ENCODE results near the gene GDPD3. TPM values are rescaled to one million over a fixed set of nuclear protein-coding genes. Genes with fewer than 3 reads are reported as not detected.

GDPD3 gene
- total and polyA plus RNA-seq, 2 of the 13 experiments (the other 11 are each of a cell fraction or from before 2014, with no cell fraction given): 18.7 to 20.6 TPM

- TF ChIP-seq SMAD3 (CRISPR knock-in tag; IDR thresholded peaks at IDR 0.05) (no peak), YY1 (IDR thresholded peaks at IDR 0.05; ENCODE audit: insufficient read depth, insufficient replicate concordance, low read depth, low read length) (no peak), SIX4 (CRISPR knock-in tag; IDR thresholded peaks at IDR 0.05) (peak; percentile 64; the same call in 1 of the 2 replicates), RFXANK (CRISPR knock-in tag; IDR thresholded peaks at IDR 0.05) (no peak), SIN3A (IDR thresholded peaks at IDR 0.05; ENCODE audit: borderline replicate concordance, low read depth, low read length) (peak; percentile 93), POLR2AphosphoS5 (IDR thresholded peaks at IDR 0.05; ENCODE audit: low read depth, low read length) (peak; percentile 33; the same call in 1 of the 2 replicates), ZNF780A (CRISPR knock-in tag; IDR thresholded peaks at IDR 0.05) (no peak; the same call in 1 of the 2 replicates), BCLAF1 (IDR thresholded peaks at IDR 0.05) (no peak), ZNF276 (CRISPR knock-in tag; IDR thresholded peaks at IDR 0.05; ENCODE audit: low read depth) (no peak), ZNF460 (CRISPR knock-in tag; IDR thresholded peaks at IDR 0.05; ENCODE audit: borderline replicate concordance) (no peak), ZNF292 (CRISPR knock-in tag; IDR thresholded peaks at IDR 0.05; ENCODE audit: borderline replicate concordance, low read depth) (no peak), SCMH1 (CRISPR knock-in tag; IDR thresholded peaks at IDR 0.05; ENCODE audit: borderline replicate concordance) (no peak), STAT6 (CRISPR knock-in tag; IDR thresholded peaks at IDR 0.05; ENCODE audit: borderline replicate concordance) (no peak), HNRNPL (IDR thresholded peaks at IDR 0.05; ENCODE audit: low read depth, low read length) (no peak), ZNF136 (CRISPR knock-in tag; IDR thresholded peaks at IDR 0.05; ENCODE audit: low read depth) (no peak), DMAP1 (CRISPR knock-in tag; IDR thresholded peaks at IDR 0.05) (peak; percentile 83), RAD21 (CRISPR knock-in tag; IDR thresholded peaks at IDR 0.05) (peak; percentile 44; the same call in 1 of the 2 replicates), HOXA9 (CRISPR knock-in tag; IDR thresholded peaks at IDR 0.05; ENCODE audit: borderline replicate concordance) (no peak), ZNF121 (CRISPR knock-in tag; IDR thresholded peaks at IDR 0.05) (no peak; the same call in 1 of the 2 replicates), RAD51 (IDR thresholded peaks at IDR 0.05; ENCODE audit: borderline replicate concordance) (no peak), ZNF784 (CRISPR knock-in tag; IDR thresholded peaks at IDR 0.05; ENCODE audit: borderline replicate concordance) (no peak), RNF2 (conservative IDR thresholded peaks at IDR 0.05; ENCODE audit: low read depth) (no peak), PHB2 (IDR thresholded peaks at IDR 0.05; ENCODE audit: partially characterized antibody) (no peak)
These were observed 17.1 kb downstream of the GDPD3 start, which contains the start of gene YPEL3 (continued) for GRCh38 chr16:30096105-30096861.

Measured in HepG2 (cell line).